DND-41 (cell line): ENCODE results near the gene DPP7.

Source experiments
- ATAC-seq: fragments of 200-7000 bp; cut with Tn5 transposase; 3 replicates; pipeline ENCODE4 v1.9.1; 2021; ENCODE audit warnings: low read depth; ENCODE audit not compliant: insufficient read depth
- DNase-seq: peaks from one replicate; pipeline ENCODE4 v3.0.0-alpha.2; 2020
- H2AFZ ChIP-seq: 2 replicates; pipeline ENCODE4 v1.6.0; 2012; ENCODE audit warnings: low read depth, low read length
- H3K27ac ChIP-seq: 2 replicates; pipeline ENCODE4 v1.5.1; 2012; ENCODE audit warnings: low read length, inconsistent platforms
- H3K27me3 ChIP-seq: fragments of 200-600 bp; sonication (generic); 2 replicates; pipeline ENCODE4 v1.6.0; 2012; ENCODE audit warnings: low read length, mild to moderate bottlenecking, inconsistent platforms; ENCODE audit not compliant: insufficient read depth, poor library complexity
- H3K36me3 ChIP-seq: 2 replicates; pipeline ENCODE4 v1.5.1; 2012; ENCODE audit warnings: low read length, inconsistent platforms; ENCODE audit not compliant: insufficient read depth
- H3K4me1 ChIP-seq: 2 replicates; pipeline ENCODE4 v1.5.1; 2012; ENCODE audit warnings: mild to moderate bottlenecking, low read length; ENCODE audit not compliant: insufficient read depth
- H3K4me2 ChIP-seq: 2 replicates; pipeline ENCODE4 v1.6.0; 2012; ENCODE audit warnings: mild to moderate bottlenecking, moderate library complexity, low read length, inconsistent platforms; ENCODE audit not compliant: insufficient read depth
- H3K4me3 ChIP-seq, 2 experiments: fragments of 200-600 bp in 1 of 2; shearing (Covaris generic) in 1 of 2; 2 replicates each; pipeline ENCODE4 v1.5.1; 2012 to 2016; ENCODE audit warnings: inconsistent platforms in 2 of 2, low read length in 2 of 2, mild to moderate bottlenecking in 2 of 2, low read depth in 1 of 2, moderate library complexity in 1 of 2
- H3K79me2 ChIP-seq: 2 replicates; pipeline ENCODE4 v1.6.0; 2012; ENCODE audit warnings: low read length, inconsistent platforms; ENCODE audit not compliant: insufficient read depth
- H3K9ac ChIP-seq: 2 replicates; pipeline ENCODE4 v1.6.0; 2012; ENCODE audit warnings: low read depth, mild to moderate bottlenecking, inconsistent platforms, low read length, moderate library complexity
- H3K9me3 ChIP-seq: 2 replicates; pipeline ENCODE4 v1.5.1; 2012; ENCODE audit warnings: low read length, moderate library complexity, mild to moderate bottlenecking, inconsistent platforms; ENCODE audit not compliant: insufficient read depth, severe bottlenecking
- H4K20me1 ChIP-seq: 2 replicates; pipeline ENCODE4 v1.6.0; 2012; ENCODE audit warnings: low read length; ENCODE audit not compliant: insufficient read depth
- CTCF ChIP-seq: IDR thresholded peaks from 2 replicates; pipeline ENCODE4 v1.5.1; 2012; ENCODE audit warnings: borderline replicate concordance, low read length, moderate library complexity, mild to moderate bottlenecking; ENCODE audit not compliant: poor library complexity, severe bottlenecking; ENCODE audit errors: extremely low read depth
- EZH2 ChIP-seq: IDR thresholded peaks from 3 replicates; pipeline ENCODE4 v1.6.1; 2012; ENCODE audit warnings: borderline replicate concordance, low read depth, mild to moderate bottlenecking, moderate library complexity, low read length, inconsistent platforms; ENCODE audit not compliant: severe bottlenecking

The DPP7 gene

GRCh38 chr9:137148661-137149060 is 34.1 kb upstream of the DPP7 start:
- DNase-seq (no peak), ATAC-seq (no peak)
- Histone ChIP-seq H3K27me3 (no peaks in the 10 kb centered on the region), H2AFZ (no peak overlapping the region), H3K4me1 (no peaks in the 10 kb centered on the region), H3K36me3 (no peaks in the 10 kb centered on the region), H3K79me2 (no peaks in the 10 kb centered on the region), H4K20me1 (no peaks in the 10 kb centered on the region), H3K4me3 (no peak overlapping the region), H3K9ac (no peak overlapping the region), H3K4me2 (no peak overlapping the region), H3K9me3 (no peaks in the 10 kb centered on the region), H3K27ac (no peak overlapping the region)
- TF ChIP-seq CTCF, result no peak
- TF ChIP-seq EZH2, result no peak

GRCh38 chr9:137148242-137148641 is 33.7 kb upstream of the DPP7 start:
- no peak overlapping the region for H3K27ac ChIP-seq
- H3K27me3 ChIP-seq, result no peaks in the 10 kb centered on the region
- no peaks in the 10 kb centered on the region for H3K36me3 ChIP-seq
- TF ChIP-seq CTCF, result no peak
- no peak for TF ChIP-seq EZH2
- no peak overlapping the region for H3K9ac ChIP-seq
- ATAC-seq (no peak), DNase-seq (no peak)
- no peaks in the 10 kb centered on the region for H3K79me2 ChIP-seq
- H3K4me2 ChIP-seq, result no peak overlapping the region
- H3K4me3 ChIP-seq, result no peak overlapping the region
- H4K20me1 ChIP-seq, result no peaks in the 10 kb centered on the region
- H3K4me1 ChIP-seq, result no peaks in the 10 kb centered on the region
- no peak overlapping the region for H2AFZ ChIP-seq
- H3K9me3 ChIP-seq, result no peaks in the 10 kb centered on the region

GRCh38 chr9:137147793-137148160 is 33.2 kb upstream of the DPP7 start:
- no peaks in the 10 kb centered on the region for H3K9me3 ChIP-seq
- H4K20me1 ChIP-seq, result no peaks in the 10 kb centered on the region
- DNase-seq (no peak), ATAC-seq (no peak)
- H3K79me2 ChIP-seq, result no peaks in the 10 kb centered on the region
- no peaks in the 10 kb centered on the region for H3K4me1 ChIP-seq
- H3K27me3 ChIP-seq, result no peaks in the 10 kb centered on the region
- TF ChIP-seq CTCF, result no peak
- no peak for TF ChIP-seq EZH2
- no peak overlapping the region for H3K4me3 ChIP-seq
- no peak overlapping the region for H3K4me2 ChIP-seq
- H3K27ac ChIP-seq, result no peak overlapping the region
- no peak overlapping the region for H2AFZ ChIP-seq
- H3K9ac ChIP-seq, result no peak overlapping the region
- H3K36me3 ChIP-seq, result no peaks in the 10 kb centered on the region

GRCh38 chr9:137147091-137147792 is 32.7 kb upstream of the DPP7 start:
- DNase-seq, result no peak
- H3K27me3 ChIP-seq, result no peaks in the 10 kb centered on the region
- TF ChIP-seq CTCF (no peak), EZH2 (no peak)

More at GRCh38 chr9:137147091-137147792, 32.7 kb upstream of the DPP7 start:
- Histone ChIP-seq H3K4me2 (no peak overlapping the region), H4K20me1 (peaks cover 1% of the 10 kb centered on the region; the same call in 1 of the 2 replicates), H3K27ac (no peak overlapping the region), H3K9ac (no peak overlapping the region), H3K36me3 (no peaks in the 10 kb centered on the region), H3K9me3 (no peaks in the 10 kb centered on the region), H3K4me3 (no peak overlapping the region), H2AFZ (no peak overlapping the region), H3K79me2 (no peaks in the 10 kb centered on the region), H3K4me1 (no peaks in the 10 kb centered on the region)
- ATAC-seq, result no peak
